Stimulated activated CD4-positive, alpha-beta T cell treated with anti-CD3 and anti-CD28 coated beads, Interleukin-1b, Interleukin-23, amount 100 ng/mL, for 24 hours (primary cell): ENCODE measurements around the gene MALAT1.

Source experiments
- DNase-seq, 4 experiments: peaks; one replicate each; pipeline ENCODE4 v3.0.0-alpha.2; 2020; ENCODE audit warnings: low read depth in 4 of 4, low spot score in 1 of 4

The MALAT1 gene

GRCh38 chr11:65478388-65479183 is 20.3 kb upstream of the MALAT1 start:
- no peak for DNase-seq

- no peak for DNase-seq
Observed at GRCh38 chr11:65479184-65480145, 19.4 kb upstream of the MALAT1 start.

GRCh38 chr11:65482306-65482850 is 16.5 kb upstream of the MALAT1 start:
- DNase-seq, result no peak

GRCh38 chr11:65485920-65486219 is 13.0 kb upstream of the MALAT1 start:
- no peak for DNase-seq

GRCh38 chr11:65486570-65487466 is 12.0 kb upstream of the MALAT1 start:
- no peak for DNase-seq

- DNase-seq, result no peak
Observed at GRCh38 chr11:65487467-65488272, 11.2 kb upstream of the MALAT1 start.

GRCh38 chr11:65488273-65489034 is 10.4 kb upstream of the MALAT1 start:
- no peak for DNase-seq

GRCh38 chr11:65489035-65489705 is 9.7 kb upstream of the MALAT1 start:
- no peak for DNase-seq

GRCh38 chr11:65489706-65490320 is 9.0 kb upstream of the MALAT1 start:
- no peak for DNase-seq

GRCh38 chr11:65491163-65491465 is 7.7 kb upstream of the MALAT1 start:
- no peak for DNase-seq

- no peak for DNase-seq
Observed at GRCh38 chr11:65491614-65492386, 7.0 kb upstream of the MALAT1 start.

- no peak for DNase-seq
Observed at GRCh38 chr11:65492387-65492636, 6.5 kb upstream of the MALAT1 start.

- no peak for DNase-seq
Observed at GRCh38 chr11:65492637-65493366, 6.0 kb upstream of the MALAT1 start.

- no peak for DNase-seq
Observed at GRCh38 chr11:65493367-65494176, 5.3 kb upstream of the MALAT1 start.

- no peak for DNase-seq
Observed at GRCh38 chr11:65496304-65497140, 2.3 kb upstream of the MALAT1 start.
